ENCODE measurements around the gene BRD1.

DNA sequence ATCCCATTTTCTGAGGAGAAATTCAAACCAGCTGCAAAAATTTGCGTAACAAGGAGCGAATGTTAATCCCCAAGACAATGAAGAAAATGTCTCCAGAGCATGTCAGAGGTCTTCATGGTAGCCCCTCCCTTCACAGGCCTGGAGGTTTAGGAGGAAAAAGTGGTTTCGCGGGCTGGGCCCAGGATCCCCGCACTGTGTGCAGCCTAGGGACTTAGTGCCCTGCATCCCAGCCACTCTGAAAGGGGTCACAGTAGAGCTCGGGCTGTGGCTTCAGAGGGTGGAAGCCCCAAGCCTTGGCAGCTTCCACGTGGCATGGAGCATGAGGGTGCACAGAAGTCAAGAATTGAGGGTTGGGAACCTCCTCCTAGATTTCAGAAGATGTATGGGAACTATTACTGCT lies 87.4 kb downstream of the BRD1 start:
- TF ChIP-seq, protein P1, sequence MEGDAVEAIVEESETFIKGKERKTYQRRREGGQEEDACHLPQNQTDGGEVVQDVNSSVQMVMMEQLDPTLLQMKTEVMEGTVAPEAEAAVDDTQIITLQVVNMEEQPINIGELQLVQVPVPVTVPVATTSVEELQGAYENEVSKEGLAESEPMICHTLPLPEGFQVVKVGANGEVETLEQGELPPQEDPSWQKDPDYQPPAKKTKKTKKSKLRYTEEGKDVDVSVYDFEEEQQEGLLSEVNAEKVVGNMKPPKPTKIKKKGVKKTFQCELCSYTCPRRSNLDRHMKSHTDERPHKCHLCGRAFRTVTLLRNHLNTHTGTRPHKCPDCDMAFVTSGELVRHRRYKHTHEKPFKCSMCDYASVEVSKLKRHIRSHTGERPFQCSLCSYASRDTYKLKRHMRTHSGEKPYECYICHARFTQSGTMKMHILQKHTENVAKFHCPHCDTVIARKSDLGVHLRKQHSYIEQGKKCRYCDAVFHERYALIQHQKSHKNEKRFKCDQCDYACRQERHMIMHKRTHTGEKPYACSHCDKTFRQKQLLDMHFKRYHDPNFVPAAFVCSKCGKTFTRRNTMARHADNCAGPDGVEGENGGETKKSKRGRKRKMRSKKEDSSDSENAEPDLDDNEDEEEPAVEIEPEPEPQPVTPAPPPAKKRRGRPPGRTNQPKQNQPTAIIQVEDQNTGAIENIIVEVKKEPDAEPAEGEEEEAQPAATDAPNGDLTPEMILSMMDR (IDR thresholded peaks at IDR 0.05): no peak
- no peak for TF ChIP-seq EP300 (IDR thresholded peaks at IDR 0.05)

Data from sigmoid colon (tissue), 4 donors.